HEK293 (cell line): ENCODE measurements around the gene SYN1.

Source experiments
- BCL11A ChIP-seq: fragments of 450-650 bp; formaldehyde crosslinking; IDR thresholded peaks from 2 replicates; pipeline ENCODE4 v1.5.1; 2016; ENCODE audit warnings: low read depth, missing biosample characterization, missing genetic modification characterization
- GLI4 ChIP-seq: fragments of 450-650 bp; formaldehyde crosslinking; IDR thresholded peaks from 2 replicates; pipeline ENCODE4 v1.5.1; 2016; ENCODE audit warnings: missing biosample characterization, missing genetic modification characterization
- KLF8 ChIP-seq: fragments of 450-650 bp; formaldehyde crosslinking; IDR thresholded peaks from 2 replicates; pipeline ENCODE4 v1.5.1; 2016; ENCODE audit warnings: missing biosample characterization, missing genetic modification characterization
- KLF9 ChIP-seq: fragments of 450-650 bp; formaldehyde crosslinking; IDR thresholded peaks from 2 replicates; pipeline ENCODE4 v1.5.1; 2016; ENCODE audit warnings: missing biosample characterization, missing genetic modification characterization, low read depth
- MEIS1 ChIP-seq: sonication (generic); formaldehyde crosslinking; IDR thresholded peaks from 2 replicates; pipeline ENCODE4 v1.8.1; 2022; ENCODE audit warnings: missing genetic modification reagents, mild to moderate bottlenecking, borderline replicate concordance
- MZF1 ChIP-seq: fragments of 450-650 bp; formaldehyde crosslinking; IDR thresholded peaks from 2 replicates; pipeline ENCODE4 v1.5.1; 2017; ENCODE audit warnings: missing biosample characterization, missing genetic modification characterization, borderline replicate concordance
- TRIM28 ChIP-seq: IDR thresholded peaks from 2 replicates; pipeline ENCODE4 v1.6.1; 2011; ENCODE audit warnings: low read length, control low read depth, borderline replicate concordance
- ZBTB17 ChIP-seq: fragments of 450-650 bp; formaldehyde crosslinking; IDR thresholded peaks from 2 replicates; pipeline ENCODE4 v1.5.1; 2016; ENCODE audit warnings: missing biosample characterization, missing genetic modification characterization
- ZNF114 ChIP-seq: fragments of 450-650 bp; formaldehyde crosslinking; IDR thresholded peaks from 2 replicates; pipeline ENCODE4 v1.5.0; 2017; ENCODE audit warnings: missing biosample characterization, missing genetic modification characterization
- ZNF16 ChIP-seq: fragments of 450-650 bp; formaldehyde crosslinking; IDR thresholded peaks from 2 replicates; pipeline ENCODE4 v1.5.1; 2016; ENCODE audit warnings: low read depth, missing biosample characterization, missing genetic modification characterization
- ZNF169 ChIP-seq: fragments of 450-650 bp; formaldehyde crosslinking; IDR thresholded peaks from 2 replicates; pipeline ENCODE4 v1.5.1; 2016; ENCODE audit warnings: missing biosample characterization, missing genetic modification characterization
- ZNF202 ChIP-seq: fragments of 450-650 bp; formaldehyde crosslinking; IDR thresholded peaks from 2 replicates; pipeline ENCODE4 v1.5.1; 2016; ENCODE audit warnings: missing biosample characterization, missing genetic modification characterization, borderline replicate concordance
- ZNF223 ChIP-seq: fragments of 450-650 bp; formaldehyde crosslinking; IDR thresholded peaks from 2 replicates; pipeline ENCODE4 v1.5.1; 2016; ENCODE audit warnings: missing biosample characterization, missing genetic modification characterization
- ZNF239 ChIP-seq: fragments of 450-650 bp; formaldehyde crosslinking; IDR thresholded peaks from 2 replicates; pipeline ENCODE4 v1.5.1; 2016; ENCODE audit warnings: missing biosample characterization, missing genetic modification characterization
- ZNF354C ChIP-seq: fragments of 450-650 bp; formaldehyde crosslinking; IDR thresholded peaks from 2 replicates; pipeline ENCODE4 v1.5.1; 2016; ENCODE audit warnings: missing biosample characterization, missing genetic modification characterization, low read depth, borderline replicate concordance
- ZNF37A ChIP-seq: fragments of 450-650 bp; IDR thresholded peaks from 2 replicates; pipeline ENCODE4 v1.5.1; 2018; ENCODE audit warnings: missing biosample characterization, missing genetic modification characterization
- ZNF510 ChIP-seq: fragments of 450-650 bp; formaldehyde crosslinking; IDR thresholded peaks from 2 replicates; pipeline ENCODE4 v1.5.1; 2018; ENCODE audit warnings: mild to moderate bottlenecking, missing genetic modification characterization, missing biosample characterization; ENCODE audit not compliant: insufficient replicate concordance
- ZNF544 ChIP-seq: fragments of 450-650 bp; formaldehyde crosslinking; IDR thresholded peaks from 2 replicates; pipeline ENCODE4 v1.5.0; 2017; ENCODE audit warnings: missing biosample characterization, missing genetic modification characterization
- ZNF558 ChIP-seq: fragments of 450-650 bp; formaldehyde crosslinking; IDR thresholded peaks from 2 replicates; pipeline ENCODE4 v1.5.1; 2016; ENCODE audit warnings: missing biosample characterization, missing genetic modification characterization
- ZNF585B ChIP-seq: fragments of 450-650 bp; formaldehyde crosslinking; IDR thresholded peaks from 2 replicates; pipeline ENCODE4 v1.5.1; 2016; ENCODE audit warnings: missing biosample characterization, missing genetic modification characterization
- ZNF623 ChIP-seq: fragments of 450-650 bp; formaldehyde crosslinking; IDR thresholded peaks from 2 replicates; pipeline ENCODE4 v1.5.1; 2016; ENCODE audit warnings: missing biosample characterization, missing genetic modification characterization
- ZSCAN16 ChIP-seq: fragments of 450-650 bp; formaldehyde crosslinking; IDR thresholded peaks from 2 replicates; pipeline ENCODE4 v1.5.1; 2016; ENCODE audit warnings: missing biosample characterization, missing genetic modification characterization
- ZSCAN30 ChIP-seq: fragments of 450-650 bp; IDR thresholded peaks from 2 replicates; pipeline ENCODE4 v1.5.1; 2018; ENCODE audit warnings: missing biosample characterization, mild to moderate bottlenecking, missing genetic modification characterization, moderate library complexity
- TF ChIP-seq, protein P1 (sequence below): fragments of 450-650 bp; formaldehyde crosslinking; IDR thresholded peaks from 2 replicates; pipeline ENCODE4 v1.5.1; 2016; ENCODE audit warnings: missing biosample characterization, missing genetic modification characterization
- TF ChIP-seq, protein P2 (sequence below): fragments of 450-650 bp; IDR thresholded peaks from 2 replicates; pipeline ENCODE4 v1.5.1; 2018; ENCODE audit warnings: missing biosample characterization, mild to moderate bottlenecking, missing genetic modification characterization
- TF ChIP-seq, protein P3 (sequence below): fragments of 450-650 bp; formaldehyde crosslinking; IDR thresholded peaks from 2 replicates; pipeline ENCODE4 v1.5.1; 2017; ENCODE audit warnings: missing biosample characterization, missing genetic modification characterization
- TF ChIP-seq, protein P4 (sequence below): fragments of 450-650 bp; formaldehyde crosslinking; IDR thresholded peaks from 2 replicates; pipeline ENCODE4 v1.5.1; 2016; ENCODE audit warnings: missing biosample characterization, missing genetic modification characterization
- TF ChIP-seq, protein P5 (sequence below): fragments of 450-650 bp; formaldehyde crosslinking; IDR thresholded peaks from 2 replicates; pipeline ENCODE4 v1.5.1; 2016; ENCODE audit warnings: missing biosample characterization, missing genetic modification characterization
- TF ChIP-seq, protein P6 (sequence below): fragments of 450-650 bp; formaldehyde crosslinking; IDR thresholded peaks from 2 replicates; pipeline ENCODE4 v1.5.1; 2016; ENCODE audit warnings: missing biosample characterization, missing genetic modification characterization, low read depth

SYN1 gene

DNA sequence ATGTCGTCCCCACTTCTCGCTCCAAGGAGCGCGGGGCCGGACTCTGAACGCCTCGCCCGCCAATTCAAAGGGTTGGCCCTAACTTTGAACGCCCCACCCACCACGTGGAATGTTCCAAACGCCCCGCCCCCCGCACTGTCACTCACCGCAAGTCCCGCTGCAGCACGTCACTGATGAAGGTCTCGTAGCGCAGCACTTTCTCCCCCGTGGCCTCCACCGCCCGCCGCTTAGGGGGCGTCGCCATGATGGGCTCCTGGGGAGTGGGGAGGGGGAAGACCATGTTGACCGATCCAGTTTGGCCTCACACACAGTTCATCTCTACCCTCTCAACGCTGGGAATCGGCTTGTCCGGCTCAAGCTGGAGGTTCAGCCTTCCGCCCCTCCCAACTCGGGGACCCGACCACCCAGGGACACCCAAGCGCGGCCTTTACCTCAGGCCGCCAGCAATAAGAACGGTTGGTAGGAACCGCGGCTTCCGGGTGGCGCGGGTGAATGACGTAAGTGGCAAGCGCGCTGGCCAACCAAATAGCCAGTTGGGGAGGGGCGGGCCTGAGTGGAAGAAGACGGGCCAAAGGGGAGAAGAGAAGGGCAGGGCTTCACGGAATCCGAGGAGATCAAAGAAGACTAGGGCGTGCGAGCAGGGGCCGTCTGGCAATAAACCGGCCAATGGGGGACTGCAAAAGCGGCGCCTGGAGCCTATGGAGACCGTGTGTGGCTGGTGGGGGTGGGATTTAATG is 39.2 kb upstream of the SYN1 start, which contains the start of gene UXT (continued):
- TF ChIP-seq, protein P1, sequence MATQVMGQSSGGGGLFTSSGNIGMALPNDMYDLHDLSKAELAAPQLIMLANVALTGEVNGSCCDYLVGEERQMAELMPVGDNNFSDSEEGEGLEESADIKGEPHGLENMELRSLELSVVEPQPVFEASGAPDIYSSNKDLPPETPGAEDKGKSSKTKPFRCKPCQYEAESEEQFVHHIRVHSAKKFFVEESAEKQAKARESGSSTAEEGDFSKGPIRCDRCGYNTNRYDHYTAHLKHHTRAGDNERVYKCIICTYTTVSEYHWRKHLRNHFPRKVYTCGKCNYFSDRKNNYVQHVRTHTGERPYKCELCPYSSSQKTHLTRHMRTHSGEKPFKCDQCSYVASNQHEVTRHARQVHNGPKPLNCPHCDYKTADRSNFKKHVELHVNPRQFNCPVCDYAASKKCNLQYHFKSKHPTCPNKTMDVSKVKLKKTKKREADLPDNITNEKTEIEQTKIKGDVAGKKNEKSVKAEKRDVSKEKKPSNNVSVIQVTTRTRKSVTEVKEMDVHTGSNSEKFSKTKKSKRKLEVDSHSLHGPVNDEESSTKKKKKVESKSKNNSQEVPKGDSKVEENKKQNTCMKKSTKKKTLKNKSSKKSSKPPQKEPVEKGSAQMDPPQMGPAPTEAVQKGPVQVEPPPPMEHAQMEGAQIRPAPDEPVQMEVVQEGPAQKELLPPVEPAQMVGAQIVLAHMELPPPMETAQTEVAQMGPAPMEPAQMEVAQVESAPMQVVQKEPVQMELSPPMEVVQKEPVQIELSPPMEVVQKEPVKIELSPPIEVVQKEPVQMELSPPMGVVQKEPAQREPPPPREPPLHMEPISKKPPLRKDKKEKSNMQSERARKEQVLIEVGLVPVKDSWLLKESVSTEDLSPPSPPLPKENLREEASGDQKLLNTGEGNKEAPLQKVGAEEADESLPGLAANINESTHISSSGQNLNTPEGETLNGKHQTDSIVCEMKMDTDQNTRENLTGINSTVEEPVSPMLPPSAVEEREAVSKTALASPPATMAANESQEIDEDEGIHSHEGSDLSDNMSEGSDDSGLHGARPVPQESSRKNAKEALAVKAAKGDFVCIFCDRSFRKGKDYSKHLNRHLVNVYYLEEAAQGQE (tag by site-specific recombination) = no peak
- TF ChIP-seq ZSCAN30 (tag by site-specific recombination) = peak; percentile 57; the same call in 1 of the 2 replicates
- TF ChIP-seq ZNF223 (tag by site-specific recombination) = no peak
- TF ChIP-seq BCL11A (tag by site-specific recombination) = no peak
- no peak for TF ChIP-seq ZSCAN16 (tag by site-specific recombination)
- TF ChIP-seq ZNF544 = no peak
- TF ChIP-seq ZNF585B = no peak
- TF ChIP-seq, protein P2, sequence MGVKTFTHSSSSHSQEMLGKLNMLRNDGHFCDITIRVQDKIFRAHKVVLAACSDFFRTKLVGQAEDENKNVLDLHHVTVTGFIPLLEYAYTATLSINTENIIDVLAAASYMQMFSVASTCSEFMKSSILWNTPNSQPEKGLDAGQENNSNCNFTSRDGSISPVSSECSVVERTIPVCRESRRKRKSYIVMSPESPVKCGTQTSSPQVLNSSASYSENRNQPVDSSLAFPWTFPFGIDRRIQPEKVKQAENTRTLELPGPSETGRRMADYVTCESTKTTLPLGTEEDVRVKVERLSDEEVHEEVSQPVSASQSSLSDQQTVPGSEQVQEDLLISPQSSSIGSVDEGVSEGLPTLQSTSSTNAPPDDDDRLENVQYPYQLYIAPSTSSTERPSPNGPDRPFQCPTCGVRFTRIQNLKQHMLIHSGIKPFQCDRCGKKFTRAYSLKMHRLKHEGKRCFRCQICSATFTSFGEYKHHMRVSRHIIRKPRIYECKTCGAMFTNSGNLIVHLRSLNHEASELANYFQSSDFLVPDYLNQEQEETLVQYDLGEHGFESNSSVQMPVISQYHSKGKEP = no peak
- no peak for TF ChIP-seq ZNF169 (tag by site-specific recombination)
- TF ChIP-seq ZNF16 (tag by site-specific recombination) = no peak
- TF ChIP-seq ZNF623 (tag by site-specific recombination) = 0 out of 2 replicates have a peak, but pooled peaks have one; percentile 10
- TF ChIP-seq KLF9 (tag by site-specific recombination) = peak; percentile 91
- no peak for TF ChIP-seq ZNF37A
- TF ChIP-seq MEIS1 (CRISPR knock-in tag) = no peak
- TF ChIP-seq, protein P3, sequence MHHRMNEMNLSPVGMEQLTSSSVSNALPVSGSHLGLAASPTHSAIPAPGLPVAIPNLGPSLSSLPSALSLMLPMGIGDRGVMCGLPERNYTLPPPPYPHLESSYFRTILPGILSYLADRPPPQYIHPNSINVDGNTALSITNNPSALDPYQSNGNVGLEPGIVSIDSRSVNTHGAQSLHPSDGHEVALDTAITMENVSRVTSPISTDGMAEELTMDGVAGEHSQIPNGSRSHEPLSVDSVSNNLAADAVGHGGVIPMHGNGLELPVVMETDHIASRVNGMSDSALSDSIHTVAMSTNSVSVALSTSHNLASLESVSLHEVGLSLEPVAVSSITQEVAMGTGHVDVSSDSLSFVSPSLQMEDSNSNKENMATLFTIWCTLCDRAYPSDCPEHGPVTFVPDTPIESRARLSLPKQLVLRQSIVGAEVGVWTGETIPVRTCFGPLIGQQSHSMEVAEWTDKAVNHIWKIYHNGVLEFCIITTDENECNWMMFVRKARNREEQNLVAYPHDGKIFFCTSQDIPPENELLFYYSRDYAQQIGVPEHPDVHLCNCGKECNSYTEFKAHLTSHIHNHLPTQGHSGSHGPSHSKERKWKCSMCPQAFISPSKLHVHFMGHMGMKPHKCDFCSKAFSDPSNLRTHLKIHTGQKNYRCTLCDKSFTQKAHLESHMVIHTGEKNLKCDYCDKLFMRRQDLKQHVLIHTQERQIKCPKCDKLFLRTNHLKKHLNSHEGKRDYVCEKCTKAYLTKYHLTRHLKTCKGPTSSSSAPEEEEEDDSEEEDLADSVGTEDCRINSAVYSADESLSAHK (tag by site-specific recombination) = no peak
- TF ChIP-seq, protein P4, sequence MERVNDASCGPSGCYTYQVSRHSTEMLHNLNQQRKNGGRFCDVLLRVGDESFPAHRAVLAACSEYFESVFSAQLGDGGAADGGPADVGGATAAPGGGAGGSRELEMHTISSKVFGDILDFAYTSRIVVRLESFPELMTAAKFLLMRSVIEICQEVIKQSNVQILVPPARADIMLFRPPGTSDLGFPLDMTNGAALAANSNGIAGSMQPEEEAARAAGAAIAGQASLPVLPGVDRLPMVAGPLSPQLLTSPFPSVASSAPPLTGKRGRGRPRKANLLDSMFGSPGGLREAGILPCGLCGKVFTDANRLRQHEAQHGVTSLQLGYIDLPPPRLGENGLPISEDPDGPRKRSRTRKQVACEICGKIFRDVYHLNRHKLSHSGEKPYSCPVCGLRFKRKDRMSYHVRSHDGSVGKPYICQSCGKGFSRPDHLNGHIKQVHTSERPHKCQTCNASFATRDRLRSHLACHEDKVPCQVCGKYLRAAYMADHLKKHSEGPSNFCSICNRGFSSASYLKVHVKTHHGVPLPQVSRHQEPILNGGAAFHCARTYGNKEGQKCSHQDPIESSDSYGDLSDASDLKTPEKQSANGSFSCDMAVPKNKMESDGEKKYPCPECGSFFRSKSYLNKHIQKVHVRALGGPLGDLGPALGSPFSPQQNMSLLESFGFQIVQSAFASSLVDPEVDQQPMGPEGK (tag by site-specific recombination) = peak; percentile 95
- TF ChIP-seq TRIM28 = no peak
- TF ChIP-seq KLF8 (tag by site-specific recombination) = peak; percentile 59
- peak; percentile 61; the same call in 1 of the 2 replicates for TF ChIP-seq MZF1 (tag by site-specific recombination)
- no peak for TF ChIP-seq ZNF239 (tag by site-specific recombination)
- TF ChIP-seq, protein P5, sequence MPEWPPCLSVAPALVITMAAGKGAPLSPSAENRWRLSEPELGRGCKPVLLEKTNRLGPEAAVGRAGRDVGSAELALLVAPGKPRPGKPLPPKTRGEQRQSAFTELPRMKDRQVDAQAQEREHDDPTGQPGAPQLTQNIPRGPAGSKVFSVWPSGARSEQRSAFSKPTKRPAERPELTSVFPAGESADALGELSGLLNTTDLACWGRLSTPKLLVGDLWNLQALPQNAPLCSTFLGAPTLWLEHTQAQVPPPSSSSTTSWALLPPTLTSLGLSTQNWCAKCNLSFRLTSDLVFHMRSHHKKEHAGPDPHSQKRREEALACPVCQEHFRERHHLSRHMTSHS (tag by site-specific recombination) = no peak
- TF ChIP-seq ZNF354C (tag by site-specific recombination) = no peak
- TF ChIP-seq, protein P6, sequence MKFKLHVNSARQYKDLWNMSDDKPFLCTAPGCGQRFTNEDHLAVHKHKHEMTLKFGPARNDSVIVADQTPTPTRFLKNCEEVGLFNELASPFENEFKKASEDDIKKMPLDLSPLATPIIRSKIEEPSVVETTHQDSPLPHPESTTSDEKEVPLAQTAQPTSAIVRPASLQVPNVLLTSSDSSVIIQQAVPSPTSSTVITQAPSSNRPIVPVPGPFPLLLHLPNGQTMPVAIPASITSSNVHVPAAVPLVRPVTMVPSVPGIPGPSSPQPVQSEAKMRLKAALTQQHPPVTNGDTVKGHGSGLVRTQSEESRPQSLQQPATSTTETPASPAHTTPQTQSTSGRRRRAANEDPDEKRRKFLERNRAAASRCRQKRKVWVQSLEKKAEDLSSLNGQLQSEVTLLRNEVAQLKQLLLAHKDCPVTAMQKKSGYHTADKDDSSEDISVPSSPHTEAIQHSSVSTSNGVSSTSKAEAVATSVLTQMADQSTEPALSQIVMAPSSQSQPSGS (tag by site-specific recombination) = peak; percentile 95
- TF ChIP-seq ZNF510 (tag by site-specific recombination) = no peak
- no peak for TF ChIP-seq ZNF202
- TF ChIP-seq GLI4 (tag by site-specific recombination) = no peak
- TF ChIP-seq ZNF114 (tag by site-specific recombination) = no peak
- no peak for TF ChIP-seq ZNF558
- peak; percentile 79 for TF ChIP-seq ZBTB17 (tag by site-specific recombination)
